ENCODE data around the gene CES5A. TPM values are rescaled to one million over a fixed set of nuclear protein-coding genes. Genes with fewer than 3 reads are reported as not detected.

CES5A gene
- total RNA-seq, 1 donor = not detected

Other genes with a start within 250 kb of the CES5A start
- gene SLC6A2, start 219.4 kb downstream of the CES5A start, total RNA-seq = 0.27 TPM
- gene CES1, start 42.3 kb downstream of the CES5A start, total RNA-seq = under 0.01 TPM

All from hematopoietic multipotent progenitor cell (in vitro differentiated cells).